Measurements from ENCODE around the gene CNN2.

Gene CNN2

GRCh38 chr19:1011831-1012333, 14.5 kb upstream of the CNN2 start:
- Mint-ChIP-seq H3K4me1 (ENCODE audit: low read depth) (peaks cover 39% of the 10 kb centered on the region), H3K9me3 (no peaks in the 10 kb centered on the region)

GRCh38 chr19:1012334-1012733, 14.1 kb upstream of the CNN2 start:
- H3K27me3 Mint-ChIP-seq, result no peaks in the 10 kb centered on the region
- peaks cover 99% of the 10 kb centered on the region for H3K36me3 Mint-ChIP-seq (ENCODE audit: low read depth)
- H3K9me3 Mint-ChIP-seq, result no peaks in the 10 kb centered on the region
- H3K27ac Mint-ChIP-seq, result no peak overlapping the region
- intact Hi-C loops (cut with micrococcal nuclease), result no loop called here
- H3K4me1 Mint-ChIP-seq (ENCODE audit: low read depth), result peaks cover 43% of the 10 kb centered on the region
- H3K4me3 Mint-ChIP-seq, result no peak overlapping the region

More at GRCh38 chr19:1011831-1012333, 14.5 kb upstream of the CNN2 start:
- Mint-ChIP-seq H3K36me3 (ENCODE audit: low read depth) (peaks cover 99% of the 10 kb centered on the region), H3K4me3 (no peak overlapping the region), H3K27ac (no peak overlapping the region), H3K27me3 (no peaks in the 10 kb centered on the region)
- intact Hi-C loops (cut with micrococcal nuclease), result no loop called here

DNA sequence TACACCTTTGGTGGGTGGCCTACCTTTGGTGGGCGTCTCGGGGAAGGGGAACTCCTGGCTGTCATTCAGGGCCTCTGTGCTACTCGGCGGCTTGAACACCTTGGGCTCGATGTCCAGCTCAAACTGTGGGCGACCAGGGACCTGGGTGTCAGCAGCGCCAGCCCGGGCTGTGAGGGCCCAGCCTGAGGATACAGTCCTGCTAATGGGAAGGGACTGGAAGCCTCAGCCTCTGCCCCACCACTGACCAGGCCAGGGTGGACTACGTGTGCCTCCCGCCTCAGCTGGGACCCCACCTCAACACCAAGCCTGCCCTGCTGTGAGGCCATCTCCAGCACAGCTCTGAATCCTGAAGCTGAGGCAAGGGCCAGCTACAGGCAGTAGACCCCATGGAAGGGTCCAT, 13.2 kb upstream of the CNN2 start:
- Mint-ChIP-seq H3K27ac (no peak overlapping the region), H3K4me1 (ENCODE audit: low read depth) (peaks cover 52% of the 10 kb centered on the region), H3K27me3 (no peaks in the 10 kb centered on the region), H3K36me3 (ENCODE audit: low read depth) (peaks cover 99% of the 10 kb centered on the region), H3K9me3 (no peaks in the 10 kb centered on the region), H3K4me3 (no peak overlapping the region)
- intact Hi-C loops (cut with micrococcal nuclease), result no loop called here

GRCh38 chr19:1014161-1015060, 12.0 kb upstream of the CNN2 start:
- Mint-ChIP-seq H3K36me3 (ENCODE audit: low read depth) (peaks cover 99% of the 10 kb centered on the region), H3K4me1 (ENCODE audit: low read depth) (peaks cover 64% of the 10 kb centered on the region), H3K27ac (no peak overlapping the region), H3K27me3 (no peaks in the 10 kb centered on the region), H3K9me3 (no peaks in the 10 kb centered on the region), H3K4me3 (no peak overlapping the region)
- intact Hi-C loops (cut with micrococcal nuclease), result no loop called here

DNA sequence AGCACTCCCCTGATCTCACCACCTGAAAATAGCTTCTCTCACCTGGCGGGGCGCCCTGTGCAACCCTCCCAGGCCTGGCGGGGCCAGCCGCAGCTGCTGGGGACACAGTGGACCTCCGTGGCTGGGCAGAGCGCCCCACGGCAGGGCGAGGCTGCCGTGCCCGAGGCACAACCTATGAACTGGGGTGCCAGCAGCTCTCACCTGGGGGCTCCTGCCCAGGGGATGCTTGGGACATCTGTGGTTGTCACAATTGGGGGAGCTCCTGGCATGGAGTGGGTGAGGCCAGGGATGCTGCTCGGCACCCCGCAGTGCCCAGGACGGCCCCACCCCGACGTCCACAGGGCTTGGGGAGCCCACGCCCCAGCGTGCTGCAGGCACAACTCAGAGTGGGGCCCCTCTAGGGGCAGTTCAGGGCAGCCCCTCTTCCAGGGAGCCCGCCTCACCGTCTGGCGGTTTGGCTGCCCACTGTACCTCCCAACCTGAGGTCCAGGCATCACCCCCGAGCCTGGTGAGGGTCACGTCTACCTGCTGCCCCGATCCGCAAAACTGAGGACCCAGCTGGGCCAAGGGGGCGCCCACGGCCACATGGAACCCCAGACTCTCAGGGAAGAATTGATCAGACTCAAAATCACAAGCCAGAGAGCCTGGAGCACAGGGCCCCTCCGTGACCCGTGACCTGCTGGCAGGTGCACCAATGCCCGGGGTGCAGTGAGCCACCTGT, 11.2 kb upstream of the CNN2 start:
- intact Hi-C loops (cut with micrococcal nuclease), result no loop called here
- H3K4me3 Mint-ChIP-seq, result no peak overlapping the region
- peaks cover 67% of the 10 kb centered on the region for H3K4me1 Mint-ChIP-seq (ENCODE audit: low read depth)
- H3K27me3 Mint-ChIP-seq, result no peaks in the 10 kb centered on the region
- peaks cover 99% of the 10 kb centered on the region for H3K36me3 Mint-ChIP-seq (ENCODE audit: low read depth)
- H3K27ac Mint-ChIP-seq, result no peak overlapping the region
- no peaks in the 10 kb centered on the region for H3K9me3 Mint-ChIP-seq

DNA sequence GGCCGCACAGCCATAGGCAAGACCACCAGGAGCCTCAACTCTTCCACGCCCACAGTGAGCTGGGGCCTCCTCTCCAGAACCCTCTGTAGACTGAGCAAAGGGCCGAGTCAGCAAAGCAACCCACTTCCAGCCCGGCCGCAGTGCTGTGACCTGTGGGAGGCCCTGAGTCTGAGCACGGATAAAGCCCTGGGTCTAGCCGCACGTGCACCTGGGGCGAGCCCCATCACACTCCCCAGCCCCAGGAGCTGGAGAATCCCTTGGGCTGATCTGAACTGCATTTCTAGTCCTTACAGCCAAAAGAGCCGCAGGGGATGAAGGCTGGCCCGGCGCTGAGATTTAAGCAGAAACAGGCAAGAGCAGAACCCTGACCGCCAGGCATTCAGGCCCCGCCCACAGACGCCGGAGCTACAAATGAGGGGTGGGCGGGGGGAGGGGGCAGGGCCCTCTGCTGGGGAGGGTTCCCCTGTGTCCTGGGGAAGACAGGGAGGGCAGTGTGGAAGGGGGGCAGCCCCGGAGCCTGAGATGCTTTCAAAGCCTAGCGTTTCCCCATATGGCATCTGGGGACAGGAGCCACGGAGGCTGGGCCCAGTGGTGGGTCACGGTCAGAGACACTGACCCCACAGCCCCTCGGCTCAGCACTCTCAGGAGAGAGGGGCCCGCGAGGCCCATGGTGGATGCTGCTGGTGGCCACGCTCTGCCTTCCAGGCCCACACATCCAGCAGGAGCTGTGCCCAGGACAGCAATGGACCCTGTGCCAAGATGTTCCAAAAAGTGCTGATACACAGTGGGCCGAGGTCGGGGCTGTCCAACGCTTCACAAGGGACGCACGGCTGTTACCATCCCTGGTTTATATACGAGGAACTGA, 10.4 kb upstream of the CNN2 start:
- intact Hi-C loops (cut with micrococcal nuclease), result no loop called here

GRCh38 chr19:1016647-1017114, 9.7 kb upstream of the CNN2 start:
- Mint-ChIP-seq H3K9me3 (no peaks in the 10 kb centered on the region), H3K4me1 (ENCODE audit: low read depth) (peaks cover 74% of the 10 kb centered on the region), H3K27me3 (no peaks in the 10 kb centered on the region), H3K27ac (peak overlapping the region; percentile 84), H3K36me3 (ENCODE audit: low read depth) (peaks cover 90% of the 10 kb centered on the region), H3K4me3 (peak overlapping the region; percentile 69)
- intact Hi-C loops (cut with micrococcal nuclease), result no loop called here

More for the DNA sequence above, 10.4 kb upstream of the CNN2 start:
- Mint-ChIP-seq H3K4me1 (ENCODE audit: low read depth) (peaks cover 68% of the 10 kb centered on the region), H3K4me3 (no peak overlapping the region), H3K27me3 (no peaks in the 10 kb centered on the region), H3K9me3 (no peaks in the 10 kb centered on the region), H3K36me3 (ENCODE audit: low read depth) (peaks cover 97% of the 10 kb centered on the region), H3K27ac (no peak overlapping the region)

DNA sequence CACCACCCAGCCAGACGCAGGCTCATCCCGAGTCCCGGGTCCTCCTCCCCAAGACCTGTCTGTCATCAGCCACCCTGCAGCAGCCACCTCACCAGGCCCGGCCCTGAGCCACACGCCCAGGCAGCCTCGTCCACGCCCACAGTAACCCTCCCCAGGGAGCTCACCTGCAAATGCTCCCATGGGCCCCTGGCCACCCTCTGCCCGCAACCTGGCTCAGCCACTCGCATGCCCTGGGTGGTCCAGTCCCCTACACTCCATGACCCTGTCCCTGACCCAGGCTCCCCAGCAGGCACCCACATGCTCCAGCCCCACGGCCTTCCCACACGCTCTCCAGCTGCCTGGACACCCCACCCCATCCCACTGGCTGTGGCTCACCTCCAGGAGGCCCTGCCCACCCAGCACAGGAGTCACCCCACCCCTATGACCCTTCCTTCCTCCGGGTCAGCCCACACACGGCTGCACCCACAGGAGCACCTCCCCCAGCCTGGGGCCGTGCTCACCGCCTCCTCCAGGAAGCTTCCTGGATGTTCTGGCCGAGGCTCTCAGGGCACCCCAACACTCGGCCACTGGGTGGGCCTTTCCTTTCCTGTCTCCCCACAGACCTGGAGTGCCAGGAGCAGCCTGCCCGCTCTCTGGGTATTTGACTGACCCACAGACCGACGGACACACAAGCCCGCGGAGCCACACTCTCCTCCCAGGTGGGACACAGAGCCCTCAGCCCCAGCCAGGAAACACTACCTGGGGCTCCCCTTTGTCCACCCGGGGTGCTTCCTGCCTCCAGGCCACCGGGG, 9.1 kb upstream of the CNN2 start:
- peaks cover 76% of the 10 kb centered on the region for H3K4me1 Mint-ChIP-seq (ENCODE audit: low read depth)
- H3K36me3 Mint-ChIP-seq (ENCODE audit: low read depth), result peaks cover 84% of the 10 kb centered on the region
- H3K27me3 Mint-ChIP-seq, result no peaks in the 10 kb centered on the region
- H3K27ac Mint-ChIP-seq, result peak overlapping the region; percentile 84
- intact Hi-C loops (cut with micrococcal nuclease), result no loop called here
- peak overlapping the region; percentile 69 for H3K4me3 Mint-ChIP-seq
- H3K9me3 Mint-ChIP-seq, result no peaks in the 10 kb centered on the region

DNA sequence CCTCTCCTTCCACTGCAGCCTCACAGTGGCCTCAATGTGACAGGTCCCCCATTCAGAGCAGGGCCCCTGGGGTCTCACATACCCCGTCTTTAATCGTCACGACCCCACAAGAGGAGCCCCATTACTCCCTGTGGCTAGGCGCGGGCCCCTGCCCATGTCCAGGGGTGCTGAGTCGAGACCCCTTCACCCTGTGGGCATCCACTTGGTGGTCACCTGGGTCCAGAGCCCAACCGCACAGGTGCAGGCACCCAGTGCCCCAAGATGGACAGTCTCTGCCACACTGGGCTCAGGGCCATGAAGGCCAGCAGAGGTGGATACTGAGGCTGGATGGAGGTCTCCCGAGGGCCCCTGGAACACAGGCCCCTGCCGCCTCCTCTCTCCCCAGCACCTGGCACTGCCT, 8.5 kb upstream of the CNN2 start:
- H3K4me3 Mint-ChIP-seq, result peak overlapping the region; percentile 69
- H3K4me1 Mint-ChIP-seq (ENCODE audit: low read depth), result peaks cover 76% of the 10 kb centered on the region
- no peaks in the 10 kb centered on the region for H3K27me3 Mint-ChIP-seq
- peaks cover 78% of the 10 kb centered on the region for H3K36me3 Mint-ChIP-seq (ENCODE audit: low read depth)
- peak overlapping the region; percentile 84 for H3K27ac Mint-ChIP-seq
- no peaks in the 10 kb centered on the region for H3K9me3 Mint-ChIP-seq
- intact Hi-C loops (cut with micrococcal nuclease), result no loop called here

DNA sequence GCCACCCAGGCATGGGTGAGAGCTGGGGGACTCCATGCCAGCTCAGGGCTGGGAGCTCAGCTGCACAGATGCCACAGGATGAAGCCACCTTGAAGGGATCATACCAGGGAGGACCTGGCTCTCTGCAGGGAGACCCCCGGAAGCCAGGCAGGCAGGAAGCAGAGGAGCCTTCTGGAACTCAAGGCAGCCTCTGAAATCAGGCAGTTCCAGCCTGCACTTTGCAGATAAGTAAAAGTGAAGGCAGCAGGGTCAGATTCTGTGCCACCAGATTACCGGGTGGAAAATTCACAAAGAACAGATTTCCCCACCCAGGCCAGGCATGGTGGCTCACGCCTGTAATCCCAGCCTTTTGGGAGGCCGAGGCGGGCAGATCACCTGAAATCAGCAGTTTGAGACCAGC, 8.0 kb upstream of the CNN2 start:
- H3K4me3 Mint-ChIP-seq, result peak overlapping the region; percentile 97
- peak overlapping the region; percentile 84 for H3K27ac Mint-ChIP-seq
- no peaks in the 10 kb centered on the region for H3K27me3 Mint-ChIP-seq
- intact Hi-C loops (cut with micrococcal nuclease), result no loop called here
- H3K36me3 Mint-ChIP-seq (ENCODE audit: low read depth), result peaks cover 74% of the 10 kb centered on the region
- no peaks in the 10 kb centered on the region for H3K9me3 Mint-ChIP-seq
- H3K4me1 Mint-ChIP-seq (ENCODE audit: low read depth), result peaks cover 75% of the 10 kb centered on the region

DNA sequence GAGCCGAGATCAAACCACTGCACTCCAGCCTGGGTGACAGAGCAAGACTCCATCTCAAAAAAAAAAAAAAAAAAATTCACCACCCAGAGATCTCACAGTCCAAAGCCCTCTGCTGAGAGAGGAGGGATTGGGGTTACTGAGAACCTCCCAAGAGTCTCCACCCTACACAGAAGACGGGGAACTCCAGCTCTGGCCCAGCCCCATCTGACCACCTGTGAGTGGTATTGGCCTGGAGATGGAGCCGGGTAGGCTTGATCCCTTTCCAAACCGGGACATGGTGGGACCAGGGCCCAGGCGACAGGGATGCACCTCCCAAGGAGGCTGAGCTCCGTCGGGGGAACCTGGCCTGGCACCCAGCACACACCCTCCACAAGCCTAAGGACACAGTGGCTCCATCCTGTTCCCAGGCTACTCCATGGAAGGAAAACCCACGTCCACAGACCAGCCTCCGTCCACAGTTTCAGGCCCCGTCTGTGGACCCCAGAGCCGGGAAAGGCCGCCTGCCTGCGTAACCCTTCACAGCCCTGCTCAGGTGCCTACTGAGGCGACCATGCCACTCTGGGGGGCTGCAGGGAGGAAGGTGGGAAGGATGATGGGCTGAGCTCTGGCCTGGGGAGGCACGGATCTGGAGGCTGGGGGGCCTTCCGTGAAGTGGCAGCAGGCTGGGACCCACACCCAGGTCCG, 7.3 kb upstream of the CNN2 start:
- H3K36me3 Mint-ChIP-seq (ENCODE audit: low read depth), result peaks cover 67% of the 10 kb centered on the region
- H3K9me3 Mint-ChIP-seq, result no peaks in the 10 kb centered on the region
- peak overlapping the region; percentile 97 for H3K4me3 Mint-ChIP-seq
- peaks cover 68% of the 10 kb centered on the region for H3K4me1 Mint-ChIP-seq (ENCODE audit: low read depth)
- H3K27me3 Mint-ChIP-seq, result no peaks in the 10 kb centered on the region
- peak overlapping the region; percentile 84 for H3K27ac Mint-ChIP-seq
- intact Hi-C loops (cut with micrococcal nuclease), result no loop called here

GRCh38 chr19:1019616-1019961, 6.8 kb upstream of the CNN2 start:
- intact Hi-C loops (cut with micrococcal nuclease), result no loop called here
- Mint-ChIP-seq H3K27ac (peak overlapping the region; percentile 96), H3K27me3 (no peaks in the 10 kb centered on the region), H3K9me3 (no peaks in the 10 kb centered on the region), H3K4me3 (peak overlapping the region; percentile 97), H3K36me3 (ENCODE audit: low read depth) (peaks cover 62% of the 10 kb centered on the region), H3K4me1 (ENCODE audit: low read depth) (peaks cover 65% of the 10 kb centered on the region)
